ENCODE data around the gene ARPC3. TPM values are rescaled to one million over a fixed set of nuclear protein-coding genes. Genes with fewer than 3 reads are reported as not detected.

ARPC3 gene
- total RNA-seq, 1 donor from 2014 or later: 226 TPM

GRCh38 chr12:110403976-110404682, 46.0 kb downstream of the ARPC3 start:
- peaks cover 30% of the 10 kb centered on the region for H3K4me1 Mint-ChIP-seq (ENCODE audit: low read depth)
- no peak for DNase-seq (ENCODE audit: low spot score)
- H3K27me3 Mint-ChIP-seq (ENCODE audit: low read depth): no peaks in the 10 kb centered on the region
- H3K9me3 Mint-ChIP-seq (ENCODE audit: low read depth): no peaks in the 10 kb centered on the region
- peak overlapping the region; percentile 100 for H3K27ac Mint-ChIP-seq (ENCODE audit: unreplicated experiment)
- peaks cover 10% of the 10 kb centered on the region for H3K36me3 Mint-ChIP-seq (ENCODE audit: low read depth)
- TF ChIP-seq CTCF (IDR thresholded peaks at IDR 0.05): no peak
- H3K4me3 Mint-ChIP-seq (ENCODE audit: unreplicated experiment): peak overlapping the region; percentile 100

- Mint-ChIP-seq H3K36me3 (ENCODE audit: low read depth) (peaks cover 10% of the 10 kb centered on the region), H3K27ac (ENCODE audit: unreplicated experiment) (peak within 1 kb of the TSS; percentile 100), H3K27me3 (ENCODE audit: low read depth) (no peaks in the 10 kb centered on the region), H3K4me3 (ENCODE audit: unreplicated experiment) (peak within 1 kb of the TSS; percentile 100), H3K4me1 (ENCODE audit: low read depth) (peaks cover 30% of the 10 kb centered on the region), H3K9me3 (ENCODE audit: low read depth) (no peaks in the 10 kb centered on the region)
- peak; percentile 48 for TF ChIP-seq CTCF (IDR thresholded peaks at IDR 0.05)
- peak; percentile 96 for DNase-seq (ENCODE audit: low spot score)
Observed at GRCh38 chr12:110403146-110403975, 46.8 kb downstream of the ARPC3 start, which contains the start of gene ANAPC7. TSS of gene ANAPC7 (minus strand) at chr12:110403708. CDS start at chr12:110403627, 81 bp downstream.

Other genes starting within 250 kb of the ARPC3 start
- 163 to 218 TPM (median 216 TPM) in 3 replicates for gene ATP2A2, start 169.1 kb downstream of the ARPC3 start, total RNA-seq
- 32.7 to 50.3 TPM (median 35.4 TPM) in 3 replicates for gene ANAPC7, start 46.6 kb downstream of the ARPC3 start, total RNA-seq
- gene GPN3, start 17.9 kb upstream of the ARPC3 start, total RNA-seq: 13.2 to 16.7 TPM (median 15.3 TPM) in 3 replicates
- gene FAM216A, start 18.5 kb upstream of the ARPC3 start, total RNA-seq: 5.8 to 6.8 TPM (median 6.0 TPM) in 3 replicates
- 83.0 to 93.9 TPM (median 90.4 TPM) in 3 replicates for gene VPS29, start 51.8 kb upstream of the ARPC3 start, total RNA-seq
- 0.27 to 0.54 TPM (median 0.39 TPM) in 3 replicates for gene RAD9B, start 52.0 kb upstream of the ARPC3 start, total RNA-seq
- gene PPTC7, start 133.0 kb upstream of the ARPC3 start, total RNA-seq: 10.9 to 15.3 TPM (median 13.9 TPM) in 3 replicates
- gene TCTN1, start 163.8 kb upstream of the ARPC3 start, total RNA-seq: 32.9 to 55.1 TPM (median 37.1 TPM) in 3 replicates
- gene HVCN1, start 238.8 kb upstream of the ARPC3 start, total RNA-seq: 1.2 to 1.3 TPM (median 1.2 TPM) in 3 replicates

All from chondrocyte (in vitro differentiated cells).